ENCODE data around the gene RGS3. TPM values are rescaled to one million over a fixed set of nuclear protein-coding genes. Genes with fewer than 3 reads are reported as not detected.

The RGS3 gene
- total RNA-seq, 1 donor, result 77.4 TPM

DNA sequence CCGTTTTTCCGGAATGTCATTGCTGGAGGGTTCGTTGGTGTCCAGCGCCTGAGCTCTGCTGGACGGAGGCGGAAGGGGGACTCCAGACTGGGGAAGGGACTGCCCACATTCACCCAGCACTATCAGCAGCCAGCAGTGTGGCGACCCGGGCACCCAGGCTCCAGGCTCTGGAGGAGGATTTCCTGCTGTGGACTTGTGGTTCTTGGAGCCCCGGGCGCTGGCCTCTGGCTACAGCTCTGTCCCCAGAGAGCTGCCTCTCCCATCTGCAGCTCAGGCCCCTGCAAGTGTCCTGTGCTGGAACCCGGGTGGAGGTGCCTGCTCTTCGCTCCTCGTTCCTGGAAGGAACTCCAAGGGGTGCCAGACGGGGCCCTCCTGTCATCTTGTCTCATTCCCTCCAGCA lies 152.6 kb downstream of the RGS3 start:
- H3K27ac ChIP-seq (ENCODE audit: low read depth, low read length), result no peak overlapping the region
- no peak overlapping the region for H3K4me3 ChIP-seq (ENCODE audit: insufficient read depth, low read length)
- no peaks in the 10 kb centered on the region for H3K27me3 ChIP-seq (ENCODE audit: insufficient read depth, low read length)
- no peaks in the 10 kb centered on the region for H4K20me1 ChIP-seq (ENCODE audit: insufficient read depth, low read length)
- TF ChIP-seq, protein P1, sequence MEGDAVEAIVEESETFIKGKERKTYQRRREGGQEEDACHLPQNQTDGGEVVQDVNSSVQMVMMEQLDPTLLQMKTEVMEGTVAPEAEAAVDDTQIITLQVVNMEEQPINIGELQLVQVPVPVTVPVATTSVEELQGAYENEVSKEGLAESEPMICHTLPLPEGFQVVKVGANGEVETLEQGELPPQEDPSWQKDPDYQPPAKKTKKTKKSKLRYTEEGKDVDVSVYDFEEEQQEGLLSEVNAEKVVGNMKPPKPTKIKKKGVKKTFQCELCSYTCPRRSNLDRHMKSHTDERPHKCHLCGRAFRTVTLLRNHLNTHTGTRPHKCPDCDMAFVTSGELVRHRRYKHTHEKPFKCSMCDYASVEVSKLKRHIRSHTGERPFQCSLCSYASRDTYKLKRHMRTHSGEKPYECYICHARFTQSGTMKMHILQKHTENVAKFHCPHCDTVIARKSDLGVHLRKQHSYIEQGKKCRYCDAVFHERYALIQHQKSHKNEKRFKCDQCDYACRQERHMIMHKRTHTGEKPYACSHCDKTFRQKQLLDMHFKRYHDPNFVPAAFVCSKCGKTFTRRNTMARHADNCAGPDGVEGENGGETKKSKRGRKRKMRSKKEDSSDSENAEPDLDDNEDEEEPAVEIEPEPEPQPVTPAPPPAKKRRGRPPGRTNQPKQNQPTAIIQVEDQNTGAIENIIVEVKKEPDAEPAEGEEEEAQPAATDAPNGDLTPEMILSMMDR (IDR thresholded peaks at IDR 0.05; ENCODE audit: extremely low read depth, low read depth, low read length), result no peak
- no peak for DNase-seq (ENCODE audit: insufficient read length, low spot score, missing footprints)
- H3K36me3 ChIP-seq (ENCODE audit: insufficient read depth, low read length), result no peaks in the 10 kb centered on the region
- H3K9me3 ChIP-seq (ENCODE audit: low read depth, low read length), result no peaks in the 10 kb centered on the region
- H3K4me2 ChIP-seq (ENCODE audit: insufficient read depth, low read length), result no peak overlapping the region
- peak overlapping the region; percentile 45 for H2AFZ ChIP-seq (ENCODE audit: low read length)
- peaks cover 9% of the 10 kb centered on the region for H3K79me2 ChIP-seq (ENCODE audit: insufficient read depth, low read length)
- H3K4me1 ChIP-seq (ENCODE audit: insufficient read depth, low read length), result peaks cover 39% of the 10 kb centered on the region

DNA sequence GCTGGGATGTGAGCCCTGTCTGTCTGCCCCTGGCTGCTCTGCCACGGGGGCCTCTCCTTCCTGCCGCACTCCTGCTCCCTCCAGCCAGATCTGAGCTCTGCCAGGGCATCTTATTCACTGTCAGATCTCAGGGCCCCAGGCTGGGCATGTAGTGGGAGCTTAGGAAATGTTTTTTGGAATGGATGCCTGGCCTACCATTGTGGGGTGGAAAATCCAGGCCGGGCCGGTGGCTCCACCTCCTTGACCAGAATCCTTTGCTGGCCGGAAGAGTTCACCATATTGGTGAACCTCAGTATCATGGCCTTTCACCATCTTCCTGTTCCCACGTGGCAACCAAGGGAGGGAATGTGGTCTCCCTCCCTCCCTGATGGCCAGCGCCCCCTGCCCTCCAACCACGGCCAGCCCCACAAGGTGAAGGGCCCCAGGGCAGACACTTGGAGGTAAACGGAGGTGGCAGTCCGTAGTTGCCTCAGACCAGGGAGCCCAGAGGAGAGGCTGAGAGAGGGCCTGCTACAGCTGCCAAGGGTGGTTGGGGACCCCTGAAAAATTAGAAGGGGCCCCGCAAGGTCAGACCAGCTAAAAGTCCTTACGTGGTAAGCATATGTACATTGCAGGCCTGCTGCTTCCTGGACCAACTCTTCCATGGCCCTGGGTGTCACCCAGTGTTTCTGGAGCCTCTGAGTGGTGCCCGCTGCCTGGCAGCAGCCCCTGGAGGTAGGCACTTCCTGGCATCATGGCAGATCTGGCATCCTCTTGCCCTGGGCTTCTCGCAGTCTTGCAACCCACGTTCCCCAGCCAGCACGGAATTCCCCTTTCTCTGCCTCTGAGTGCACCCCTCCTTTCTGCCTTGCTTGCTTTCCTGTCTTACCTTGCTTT lies 153.3 kb downstream of the RGS3 start:
- Histone ChIP-seq H3K79me2 (ENCODE audit: insufficient read depth, low read length) (peaks cover 9% of the 10 kb centered on the region), H3K27ac (ENCODE audit: low read depth, low read length) (no peak overlapping the region), H3K4me2 (ENCODE audit: insufficient read depth, low read length) (no peak overlapping the region), H4K20me1 (ENCODE audit: insufficient read depth, low read length) (no peaks in the 10 kb centered on the region), H2AFZ (ENCODE audit: low read length) (peak overlapping the region; percentile 45), H3K9me3 (ENCODE audit: low read depth, low read length) (no peaks in the 10 kb centered on the region), H3K4me1 (ENCODE audit: insufficient read depth, low read length) (peaks cover 46% of the 10 kb centered on the region), H3K27me3 (ENCODE audit: insufficient read depth, low read length) (no peaks in the 10 kb centered on the region), H3K4me3 (ENCODE audit: insufficient read depth, low read length) (no peak overlapping the region), H3K36me3 (ENCODE audit: insufficient read depth, low read length) (no peaks in the 10 kb centered on the region)
- TF ChIP-seq, protein P1 (IDR thresholded peaks at IDR 0.05; ENCODE audit: extremely low read depth, low read depth, low read length), result no peak
- DNase-seq (ENCODE audit: insufficient read length, low spot score, missing footprints), result no peak

DNA sequence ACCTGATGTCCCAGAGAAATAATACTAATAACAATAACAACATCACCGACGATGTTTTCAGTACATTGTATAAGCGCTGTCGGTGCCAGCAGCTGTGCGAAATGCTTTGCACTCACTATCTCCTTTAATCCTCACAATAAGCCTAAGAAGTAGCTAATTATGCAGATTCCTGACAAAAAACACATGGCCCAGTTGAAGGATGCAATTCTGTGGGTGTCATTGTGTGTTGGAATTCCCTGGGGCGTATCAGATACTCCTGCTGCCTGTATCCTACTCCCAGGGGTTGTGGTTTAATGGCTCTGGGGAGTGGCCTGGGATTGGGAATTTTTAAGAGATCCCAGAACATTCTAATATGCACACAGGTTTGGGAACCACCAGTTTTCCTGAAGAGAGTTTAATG lies 154.0 kb downstream of the RGS3 start:
- H3K4me1 ChIP-seq (ENCODE audit: insufficient read depth, low read length), result peaks cover 52% of the 10 kb centered on the region

More for the DNA sequence above, 154.0 kb downstream of the RGS3 start:
- no peaks in the 10 kb centered on the region for H4K20me1 ChIP-seq (ENCODE audit: insufficient read depth, low read length)
- TF ChIP-seq, protein P1 (IDR thresholded peaks at IDR 0.05; ENCODE audit: extremely low read depth, low read depth, low read length), result no peak
- H3K36me3 ChIP-seq (ENCODE audit: insufficient read depth, low read length), result no peaks in the 10 kb centered on the region
- H3K4me2 ChIP-seq (ENCODE audit: insufficient read depth, low read length), result no peak overlapping the region
- no peaks in the 10 kb centered on the region for H3K9me3 ChIP-seq (ENCODE audit: low read depth, low read length)
- H3K4me3 ChIP-seq (ENCODE audit: insufficient read depth, low read length), result no peak overlapping the region
- H2AFZ ChIP-seq (ENCODE audit: low read length), result no peak overlapping the region
- H3K27ac ChIP-seq (ENCODE audit: low read depth, low read length), result no peak overlapping the region
- H3K27me3 ChIP-seq (ENCODE audit: insufficient read depth, low read length), result no peaks in the 10 kb centered on the region
- H3K79me2 ChIP-seq (ENCODE audit: insufficient read depth, low read length), result peaks cover 9% of the 10 kb centered on the region
- DNase-seq (ENCODE audit: insufficient read length, low spot score, missing footprints), result no peak

Data from osteoblast (primary cell).